WTC11 (cell line): ENCODE measurements around the gene ROR2. TPM values are rescaled to one million over a fixed set of nuclear protein-coding genes. Genes with fewer than 3 reads are reported as not detected.

Source experiments
- ATAC-seq: fragments of 200-7000 bp; cut with Tn5 transposase; 2 replicates; pipeline ENCODE4 v1.10.0; 2021; ENCODE audit warnings: mild to moderate bottlenecking, moderate library complexity
- CTCF ChIA-PET: fragments of 300-600 bp; sonication (Branson Sonifier 250); formaldehyde crosslinking; loops from one replicate; lab custom pipeline; 2021; ENCODE audit warnings: antibody characterized with exemption; lab: Charles Lee
- POLR2A ChIA-PET: fragments of 350-600 bp; sonication (Branson Sonifier 250); formaldehyde crosslinking; loops from one replicate; lab custom pipeline; 2021; ENCODE audit warnings: antibody characterized with exemption; lab: Charles Lee
- DNase-seq: peaks from one replicate; pipeline ENCODE4 v3.0.0; 2021; ENCODE audit warnings: low spot score
- H3K27ac Mint-ChIP-seq: 2 replicates; pipeline ENCODE4 v1.8.0; 2021; ENCODE audit warnings: mixed read lengths
- H3K27me3 Mint-ChIP-seq: 2 replicates; pipeline ENCODE4 v1.8.0; 2021; ENCODE audit warnings: low read depth, mild to moderate bottlenecking, moderate library complexity, mixed read lengths
- H3K36me3 Mint-ChIP-seq: 2 replicates; pipeline ENCODE4 v1.8.0; 2021; ENCODE audit warnings: mixed read lengths
- H3K4me1 Mint-ChIP-seq: 2 replicates; pipeline ENCODE4 v1.8.0; 2022; ENCODE audit warnings: mixed read lengths
- H3K4me3 Mint-ChIP-seq: 2 replicates; pipeline ENCODE4 v1.8.0; 2021; ENCODE audit warnings: mild to moderate bottlenecking, moderate library complexity, mixed read lengths
- H3K9me3 Mint-ChIP-seq: 2 replicates; pipeline ENCODE4 v1.8.0; 2021; ENCODE audit warnings: mixed read lengths
- EMX1 ChIP-seq: fragments of 250-450 bp; sonication (Bioruptor Pico); IDR thresholded peaks from 2 replicates; pipeline ENCODE4 v1.8.0; 2021; ENCODE audit warnings: mild to moderate bottlenecking
- NR1H2 ChIP-seq: sonication (generic); formaldehyde crosslinking; IDR thresholded peaks from 2 replicates; pipeline ENCODE4 v1.9.0; 2021; ENCODE audit warnings: mild to moderate bottlenecking, moderate library complexity, missing genetic modification reagents
- NR2C2 ChIP-seq: sonication (generic); formaldehyde crosslinking; IDR thresholded peaks from 2 replicates; pipeline ENCODE4 v1.8.0; 2022; ENCODE audit warnings: mild to moderate bottlenecking, missing genetic modification reagents
- NR3C1 ChIP-seq: sonication (generic); formaldehyde crosslinking; conservative IDR thresholded peaks from 2 replicates; pipeline ENCODE4 v1.8.1; 2023; ENCODE audit warnings: low read depth, mild to moderate bottlenecking, missing genetic modification reagents
- OVOL2 ChIP-seq: fragments of 250-450 bp; sonication (Bioruptor Pico); IDR thresholded peaks from 2 replicates; pipeline ENCODE4 v1.9.0; 2021; ENCODE audit warnings: mild to moderate bottlenecking, borderline replicate concordance
- TEAD4 ChIP-seq: sonication (generic); formaldehyde crosslinking; IDR thresholded peaks from 2 replicates; pipeline ENCODE4 v1.8.0; 2022; ENCODE audit warnings: mild to moderate bottlenecking, missing genetic modification reagents
- total RNA-seq: library from RNA; stranded (reverse); gene quantifications from 3 replicates; pipeline ENCODE4 v1.2.3, GENCODE V29; 2021
- TF ChIP-seq, protein P1 (sequence below): sonication (generic); formaldehyde crosslinking; IDR thresholded peaks from 2 replicates; pipeline ENCODE4 v1.8.0; 2022; ENCODE audit warnings: mild to moderate bottlenecking, missing genetic modification reagents
- TF ChIP-seq, protein P2 (sequence below): fragments of 250-450 bp; sonication (Bioruptor Pico); IDR thresholded peaks from 2 replicates; pipeline ENCODE4 v1.9.0; 2021; ENCODE audit warnings: mild to moderate bottlenecking, borderline replicate concordance
- TF ChIP-seq, protein P3 (sequence below): sonication (generic); formaldehyde crosslinking; IDR thresholded peaks from 2 replicates; pipeline ENCODE4 v1.8.1; 2022; ENCODE audit warnings: missing genetic modification reagents, borderline replicate concordance
- TF ChIP-seq, protein P4 (sequence below): fragments of 250-450 bp; sonication (Bioruptor Pico); conservative IDR thresholded peaks from 2 replicates; pipeline ENCODE4 v1.9.0; 2021; ENCODE audit warnings: mild to moderate bottlenecking
- TF ChIP-seq, protein P5 (sequence below): sonication (generic); formaldehyde crosslinking; IDR thresholded peaks from 2 replicates; pipeline ENCODE4 v1.8.0; 2023; ENCODE audit warnings: missing genetic modification reagents, mild to moderate bottlenecking, borderline replicate concordance
- TF ChIP-seq, protein P6 (sequence below): sonication (generic); formaldehyde crosslinking; IDR thresholded peaks from 2 replicates; pipeline ENCODE4 v1.8.1; 2023; ENCODE audit warnings: mild to moderate bottlenecking, missing genetic modification reagents
- TF ChIP-seq, protein P7 (sequence below): sonication (generic); formaldehyde crosslinking; IDR thresholded peaks from 2 replicates; pipeline ENCODE4 v1.8.0; 2023; ENCODE audit warnings: missing genetic modification reagents
- TF ChIP-seq, protein P8 (sequence below): sonication (generic); formaldehyde crosslinking; IDR thresholded peaks from 2 replicates; pipeline ENCODE4 v1.8.1; 2023; ENCODE audit warnings: mild to moderate bottlenecking, missing genetic modification reagents, moderate library complexity
- TF ChIP-seq, protein P9 (sequence below): sonication (generic); formaldehyde crosslinking; conservative IDR thresholded peaks from 2 replicates; pipeline ENCODE4 v1.8.1; 2022; ENCODE audit warnings: mild to moderate bottlenecking, missing genetic modification reagents

Gene ROR2
- total RNA-seq, 1 experiment from 2014 or later = 19.8 TPM

DNA sequence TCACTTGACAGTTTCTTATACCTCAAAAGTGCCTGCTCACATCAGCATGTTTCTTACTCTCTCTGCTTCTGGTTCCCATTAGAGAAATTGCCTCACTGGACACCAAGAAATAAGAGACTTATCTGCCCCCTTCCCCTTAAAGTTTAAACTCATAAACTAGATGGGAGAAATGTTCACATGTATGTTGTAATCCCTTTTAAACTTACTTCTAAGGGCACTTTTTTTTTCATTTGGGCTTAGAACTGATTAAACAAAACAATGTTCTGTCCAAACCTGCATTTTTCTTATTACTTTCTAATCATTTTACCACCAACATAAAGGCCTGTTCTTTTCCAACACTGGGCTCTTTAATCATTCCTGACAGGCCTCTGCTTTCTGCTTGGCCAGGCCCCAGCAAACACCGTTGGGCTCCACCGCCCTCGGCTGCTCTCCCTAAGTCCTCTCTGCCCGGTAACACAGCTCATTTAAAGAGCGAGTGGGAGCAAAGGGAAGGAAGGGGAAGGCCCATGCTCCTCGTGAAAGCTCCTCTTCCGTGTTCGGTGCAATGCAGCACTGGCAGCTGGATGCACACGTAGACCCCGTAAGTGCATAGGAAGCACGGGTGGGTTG lies 53.4 kb downstream of the ROR2 start:
- Mint-ChIP-seq H3K36me3 (no peaks in the 10 kb centered on the region), H3K4me3 (no peak overlapping the region), H3K27me3 (no peaks in the 10 kb centered on the region), H3K9me3 (no peaks in the 10 kb centered on the region), H3K4me1 (peaks cover 67% of the 10 kb centered on the region), H3K27ac (0 out of 2 replicates have a peak overlapping the region, but pooled peaks have one; percentile 5)
- ChIA-PET POLR2A (no interaction called here), CTCF (interaction anchor here (1.0 kb wide), 1 partner anchor 59 kb away, joined by 3 read pairs; no protein-coding TSS in a partner anchor)
- ATAC-seq = peak; percentile 26
- TF ChIP-seq NR1H2 (no peak), NR2C2 (CRISPR knock-in tag) (no peak), NR3C1 (CRISPR knock-in tag) (no peak), EMX1 (CRISPR knock-in tag) (no peak), OVOL2 (no peak), TEAD4 (CRISPR knock-in tag) (no peak)
- TF ChIP-seq, protein P1, sequence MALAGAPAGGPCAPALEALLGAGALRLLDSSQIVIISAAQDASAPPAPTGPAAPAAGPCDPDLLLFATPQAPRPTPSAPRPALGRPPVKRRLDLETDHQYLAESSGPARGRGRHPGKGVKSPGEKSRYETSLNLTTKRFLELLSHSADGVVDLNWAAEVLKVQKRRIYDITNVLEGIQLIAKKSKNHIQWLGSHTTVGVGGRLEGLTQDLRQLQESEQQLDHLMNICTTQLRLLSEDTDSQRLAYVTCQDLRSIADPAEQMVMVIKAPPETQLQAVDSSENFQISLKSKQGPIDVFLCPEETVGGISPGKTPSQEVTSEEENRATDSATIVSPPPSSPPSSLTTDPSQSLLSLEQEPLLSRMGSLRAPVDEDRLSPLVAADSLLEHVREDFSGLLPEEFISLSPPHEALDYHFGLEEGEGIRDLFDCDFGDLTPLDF = no peak
- TF ChIP-seq, protein P2, sequence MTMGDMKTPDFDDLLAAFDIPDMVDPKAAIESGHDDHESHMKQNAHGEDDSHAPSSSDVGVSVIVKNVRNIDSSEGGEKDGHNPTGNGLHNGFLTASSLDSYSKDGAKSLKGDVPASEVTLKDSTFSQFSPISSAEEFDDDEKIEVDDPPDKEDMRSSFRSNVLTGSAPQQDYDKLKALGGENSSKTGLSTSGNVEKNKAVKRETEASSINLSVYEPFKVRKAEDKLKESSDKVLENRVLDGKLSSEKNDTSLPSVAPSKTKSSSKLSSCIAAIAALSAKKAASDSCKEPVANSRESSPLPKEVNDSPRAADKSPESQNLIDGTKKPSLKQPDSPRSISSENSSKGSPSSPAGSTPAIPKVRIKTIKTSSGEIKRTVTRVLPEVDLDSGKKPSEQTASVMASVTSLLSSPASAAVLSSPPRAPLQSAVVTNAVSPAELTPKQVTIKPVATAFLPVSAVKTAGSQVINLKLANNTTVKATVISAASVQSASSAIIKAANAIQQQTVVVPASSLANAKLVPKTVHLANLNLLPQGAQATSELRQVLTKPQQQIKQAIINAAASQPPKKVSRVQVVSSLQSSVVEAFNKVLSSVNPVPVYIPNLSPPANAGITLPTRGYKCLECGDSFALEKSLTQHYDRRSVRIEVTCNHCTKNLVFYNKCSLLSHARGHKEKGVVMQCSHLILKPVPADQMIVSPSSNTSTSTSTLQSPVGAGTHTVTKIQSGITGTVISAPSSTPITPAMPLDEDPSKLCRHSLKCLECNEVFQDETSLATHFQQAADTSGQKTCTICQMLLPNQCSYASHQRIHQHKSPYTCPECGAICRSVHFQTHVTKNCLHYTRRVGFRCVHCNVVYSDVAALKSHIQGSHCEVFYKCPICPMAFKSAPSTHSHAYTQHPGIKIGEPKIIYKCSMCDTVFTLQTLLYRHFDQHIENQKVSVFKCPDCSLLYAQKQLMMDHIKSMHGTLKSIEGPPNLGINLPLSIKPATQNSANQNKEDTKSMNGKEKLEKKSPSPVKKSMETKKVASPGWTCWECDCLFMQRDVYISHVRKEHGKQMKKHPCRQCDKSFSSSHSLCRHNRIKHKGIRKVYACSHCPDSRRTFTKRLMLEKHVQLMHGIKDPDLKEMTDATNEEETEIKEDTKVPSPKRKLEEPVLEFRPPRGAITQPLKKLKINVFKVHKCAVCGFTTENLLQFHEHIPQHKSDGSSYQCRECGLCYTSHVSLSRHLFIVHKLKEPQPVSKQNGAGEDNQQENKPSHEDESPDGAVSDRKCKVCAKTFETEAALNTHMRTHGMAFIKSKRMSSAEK (CRISPR knock-in tag) = no peak
- TF ChIP-seq, protein P3, sequence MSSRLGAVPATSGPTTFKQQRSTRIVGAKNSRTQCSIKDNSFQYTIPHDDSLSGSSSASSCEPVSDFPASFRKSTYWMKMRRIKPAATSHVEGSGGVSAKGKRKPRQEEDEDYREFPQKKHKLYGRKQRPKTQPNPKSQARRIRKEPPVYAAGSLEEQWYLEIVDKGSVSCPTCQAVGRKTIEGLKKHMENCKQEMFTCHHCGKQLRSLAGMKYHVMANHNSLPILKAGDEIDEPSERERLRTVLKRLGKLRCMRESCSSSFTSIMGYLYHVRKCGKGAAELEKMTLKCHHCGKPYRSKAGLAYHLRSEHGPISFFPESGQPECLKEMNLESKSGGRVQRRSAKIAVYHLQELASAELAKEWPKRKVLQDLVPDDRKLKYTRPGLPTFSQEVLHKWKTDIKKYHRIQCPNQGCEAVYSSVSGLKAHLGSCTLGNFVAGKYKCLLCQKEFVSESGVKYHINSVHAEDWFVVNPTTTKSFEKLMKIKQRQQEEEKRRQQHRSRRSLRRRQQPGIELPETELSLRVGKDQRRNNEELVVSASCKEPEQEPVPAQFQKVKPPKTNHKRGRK (CRISPR knock-in tag) = no peak
- TF ChIP-seq, protein P4, sequence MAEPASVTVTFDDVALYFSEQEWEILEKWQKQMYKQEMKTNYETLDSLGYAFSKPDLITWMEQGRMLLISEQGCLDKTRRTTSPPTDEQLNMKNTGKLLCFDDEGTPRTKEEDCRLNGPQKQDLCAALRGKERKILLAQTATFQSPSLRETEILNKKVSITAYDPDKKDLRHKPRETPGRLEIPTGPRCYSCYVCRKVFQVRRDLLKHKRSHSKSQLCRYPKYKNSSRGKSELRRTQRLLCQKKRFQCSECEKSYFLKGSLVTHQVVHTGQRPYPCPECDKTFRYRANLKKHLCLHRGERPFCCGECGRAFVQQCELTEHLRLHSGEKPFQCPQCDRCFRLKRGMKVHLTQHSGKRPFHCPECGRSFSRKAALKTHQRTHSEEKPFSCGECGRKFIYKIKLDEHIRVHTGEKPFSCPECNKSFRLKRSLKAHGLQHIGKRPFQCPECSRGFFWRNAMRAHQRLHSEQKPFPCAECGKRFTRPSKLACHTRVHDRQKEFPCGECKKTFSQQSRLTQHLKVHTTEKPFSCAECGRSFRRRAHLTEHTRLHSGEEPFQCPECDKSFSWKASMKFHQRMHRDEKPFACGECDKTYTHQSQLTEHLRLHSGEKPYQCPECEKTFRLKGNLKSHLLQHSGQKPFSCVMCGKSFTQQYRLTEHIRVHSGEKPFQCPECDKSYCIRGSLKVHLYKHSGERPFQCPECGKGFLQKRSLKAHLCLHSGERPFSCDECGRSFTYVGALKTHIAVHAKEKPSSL = no peak
- TF ChIP-seq, protein P5, sequence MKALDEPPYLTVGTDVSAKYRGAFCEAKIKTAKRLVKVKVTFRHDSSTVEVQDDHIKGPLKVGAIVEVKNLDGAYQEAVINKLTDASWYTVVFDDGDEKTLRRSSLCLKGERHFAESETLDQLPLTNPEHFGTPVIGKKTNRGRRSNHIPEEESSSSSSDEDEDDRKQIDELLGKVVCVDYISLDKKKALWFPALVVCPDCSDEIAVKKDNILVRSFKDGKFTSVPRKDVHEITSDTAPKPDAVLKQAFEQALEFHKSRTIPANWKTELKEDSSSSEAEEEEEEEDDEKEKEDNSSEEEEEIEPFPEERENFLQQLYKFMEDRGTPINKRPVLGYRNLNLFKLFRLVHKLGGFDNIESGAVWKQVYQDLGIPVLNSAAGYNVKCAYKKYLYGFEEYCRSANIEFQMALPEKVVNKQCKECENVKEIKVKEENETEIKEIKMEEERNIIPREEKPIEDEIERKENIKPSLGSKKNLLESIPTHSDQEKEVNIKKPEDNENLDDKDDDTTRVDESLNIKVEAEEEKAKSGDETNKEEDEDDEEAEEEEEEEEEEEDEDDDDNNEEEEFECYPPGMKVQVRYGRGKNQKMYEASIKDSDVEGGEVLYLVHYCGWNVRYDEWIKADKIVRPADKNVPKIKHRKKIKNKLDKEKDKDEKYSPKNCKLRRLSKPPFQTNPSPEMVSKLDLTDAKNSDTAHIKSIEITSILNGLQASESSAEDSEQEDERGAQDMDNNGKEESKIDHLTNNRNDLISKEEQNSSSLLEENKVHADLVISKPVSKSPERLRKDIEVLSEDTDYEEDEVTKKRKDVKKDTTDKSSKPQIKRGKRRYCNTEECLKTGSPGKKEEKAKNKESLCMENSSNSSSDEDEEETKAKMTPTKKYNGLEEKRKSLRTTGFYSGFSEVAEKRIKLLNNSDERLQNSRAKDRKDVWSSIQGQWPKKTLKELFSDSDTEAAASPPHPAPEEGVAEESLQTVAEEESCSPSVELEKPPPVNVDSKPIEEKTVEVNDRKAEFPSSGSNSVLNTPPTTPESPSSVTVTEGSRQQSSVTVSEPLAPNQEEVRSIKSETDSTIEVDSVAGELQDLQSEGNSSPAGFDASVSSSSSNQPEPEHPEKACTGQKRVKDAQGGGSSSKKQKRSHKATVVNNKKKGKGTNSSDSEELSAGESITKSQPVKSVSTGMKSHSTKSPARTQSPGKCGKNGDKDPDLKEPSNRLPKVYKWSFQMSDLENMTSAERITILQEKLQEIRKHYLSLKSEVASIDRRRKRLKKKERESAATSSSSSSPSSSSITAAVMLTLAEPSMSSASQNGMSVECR = no peak
- TF ChIP-seq, protein P6, sequence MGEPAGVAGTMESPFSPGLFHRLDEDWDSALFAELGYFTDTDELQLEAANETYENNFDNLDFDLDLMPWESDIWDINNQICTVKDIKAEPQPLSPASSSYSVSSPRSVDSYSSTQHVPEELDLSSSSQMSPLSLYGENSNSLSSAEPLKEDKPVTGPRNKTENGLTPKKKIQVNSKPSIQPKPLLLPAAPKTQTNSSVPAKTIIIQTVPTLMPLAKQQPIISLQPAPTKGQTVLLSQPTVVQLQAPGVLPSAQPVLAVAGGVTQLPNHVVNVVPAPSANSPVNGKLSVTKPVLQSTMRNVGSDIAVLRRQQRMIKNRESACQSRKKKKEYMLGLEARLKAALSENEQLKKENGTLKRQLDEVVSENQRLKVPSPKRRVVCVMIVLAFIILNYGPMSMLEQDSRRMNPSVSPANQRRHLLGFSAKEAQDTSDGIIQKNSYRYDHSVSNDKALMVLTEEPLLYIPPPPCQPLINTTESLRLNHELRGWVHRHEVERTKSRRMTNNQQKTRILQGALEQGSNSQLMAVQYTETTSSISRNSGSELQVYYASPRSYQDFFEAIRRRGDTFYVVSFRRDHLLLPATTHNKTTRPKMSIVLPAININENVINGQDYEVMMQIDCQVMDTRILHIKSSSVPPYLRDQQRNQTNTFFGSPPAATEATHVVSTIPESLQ (CRISPR knock-in tag) = no peak
- TF ChIP-seq, protein P7, sequence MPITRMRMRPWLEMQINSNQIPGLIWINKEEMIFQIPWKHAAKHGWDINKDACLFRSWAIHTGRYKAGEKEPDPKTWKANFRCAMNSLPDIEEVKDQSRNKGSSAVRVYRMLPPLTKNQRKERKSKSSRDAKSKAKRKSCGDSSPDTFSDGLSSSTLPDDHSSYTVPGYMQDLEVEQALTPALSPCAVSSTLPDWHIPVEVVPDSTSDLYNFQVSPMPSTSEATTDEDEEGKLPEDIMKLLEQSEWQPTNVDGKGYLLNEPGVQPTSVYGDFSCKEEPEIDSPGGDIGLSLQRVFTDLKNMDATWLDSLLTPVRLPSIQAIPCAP (CRISPR knock-in tag) = no peak
- TF ChIP-seq, protein P8, sequence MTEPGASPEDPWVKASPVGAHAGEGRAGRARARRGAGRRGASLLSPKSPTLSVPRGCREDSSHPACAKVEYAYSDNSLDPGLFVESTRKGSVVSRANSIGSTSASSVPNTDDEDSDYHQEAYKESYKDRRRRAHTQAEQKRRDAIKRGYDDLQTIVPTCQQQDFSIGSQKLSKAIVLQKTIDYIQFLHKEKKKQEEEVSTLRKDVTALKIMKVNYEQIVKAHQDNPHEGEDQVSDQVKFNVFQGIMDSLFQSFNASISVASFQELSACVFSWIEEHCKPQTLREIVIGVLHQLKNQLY = no peak
- TF ChIP-seq, protein P9, sequence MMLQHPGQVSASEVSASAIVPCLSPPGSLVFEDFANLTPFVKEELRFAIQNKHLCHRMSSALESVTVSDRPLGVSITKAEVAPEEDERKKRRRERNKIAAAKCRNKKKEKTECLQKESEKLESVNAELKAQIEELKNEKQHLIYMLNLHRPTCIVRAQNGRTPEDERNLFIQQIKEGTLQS = no peak
- DNase-seq = no peak
